ENCODE measurements around the gene USP20. TPM values are rescaled to one million over a fixed set of nuclear protein-coding genes. Genes with fewer than 3 reads are reported as not detected.

USP20 gene
- total RNA-seq, 1 experiment from 2014 or later = 16.8 TPM

- H3K27ac ChIP-seq (ENCODE audit: low read depth, low read length) = no peak overlapping the region
- ATAC-seq (no peak), DNase-seq (ENCODE audit: low read depth, low spot score) (no peak)
- H3K9ac ChIP-seq (ENCODE audit: low read length) = no peak overlapping the region
- no peak overlapping the region for H3K4me3 ChIP-seq (replicated peaks in 1 of 2; ENCODE audit: low read depth in 1 of 2, low read length in 2 of 2)
- H3K9me2 ChIP-seq (ENCODE audit: insufficient read depth) = no peaks in the 10 kb centered on the region
- no TSS peak for BruUV-seq (replicated peaks)
- no peaks in the 10 kb centered on the region for H3K79me2 ChIP-seq (ENCODE audit: insufficient read depth, low read length)
- intact Hi-C loops (cut with micrococcal nuclease) = no loop called here
- H2AFZ ChIP-seq (ENCODE audit: low read depth, low read length, poor library complexity, severe bottlenecking) = no peak overlapping the region
- ChIA-PET POLR2A (no interaction called here), RAD21 (ENCODE audit: low non-redundant PET in 1 of 2, low total read pairs in 2 of 2, uncharacterized antibody in 2 of 2, unreplicated experiment in 2 of 2) (no interaction called here), CTCF (no interaction called here)
- H3K4me2 ChIP-seq (ENCODE audit: low read length) = no peak overlapping the region
- H3K27me3 ChIP-seq (ENCODE audit: insufficient read depth, low read length) = no peaks in the 10 kb centered on the region
- H3K4me1 ChIP-seq (ENCODE audit: control insufficient read depth in 1 of 2, insufficient read depth in 2 of 2, low read length in 2 of 2) = peaks cover 11 to 16% of the 10 kb centered on the region in 2 experiments
- TF ChIP-seq RAD21 (IDR thresholded peaks at IDR 0.05; ENCODE audit: low read depth) = no peak
- no peak for TF ChIP-seq ZBTB33 (IDR thresholded peaks at IDR 0.05; ENCODE audit: extremely low read depth, insufficient replicate concordance, low read length)
- TF ChIP-seq ZNF274 (IDR thresholded peaks at IDR 0.05; ENCODE audit: low read depth, low read length) = no peak
- no peak for TF ChIP-seq EGR1 (IDR thresholded peaks at IDR 0.05; ENCODE audit: low read depth)
- no peak for TF ChIP-seq CEBPB (IDR thresholded peaks at IDR 0.05; ENCODE audit: low read depth)
- no peak for TF ChIP-seq CTCF (IDR thresholded peaks at IDR 0.05 in 2 of 3, conservative IDR thresholded peaks at IDR 0.05 in 1 of 3; ENCODE audit: borderline replicate concordance in 1 of 3, insufficient read depth in 1 of 3, low read depth in 2 of 3, low read length in 2 of 3)
- TF ChIP-seq EZH2 (IDR thresholded peaks at IDR 0.05) = no peak
- no peak for TF ChIP-seq ZFX (IDR thresholded peaks at IDR 0.05)
- no peak for TF ChIP-seq TCF7L2 (IDR thresholded peaks at IDR 0.05; ENCODE audit: borderline replicate concordance, extremely low read depth, insufficient read depth, insufficient read length)
- TF ChIP-seq CBX3 (IDR thresholded peaks at IDR 0.05; ENCODE audit: low read depth) = no peak
- TF ChIP-seq SIN3A (IDR thresholded peaks at IDR 0.05; ENCODE audit: low read depth) = no peak
- no peaks in the 10 kb centered on the region for H3K36me3 ChIP-seq (ENCODE audit: control insufficient read depth in 1 of 2, insufficient read depth in 2 of 2, low read length in 2 of 2)
- H3K9me3 ChIP-seq (ENCODE audit: control insufficient read depth in 1 of 2, insufficient read depth in 1 of 2, low read depth in 1 of 2, low read length in 2 of 2) = no peaks in the 10 kb centered on the region
- no peaks in the 10 kb centered on the region for H4K20me1 ChIP-seq (ENCODE audit: insufficient read depth)
Measured at GRCh38 chr9:129879991-129880653, 44.9 kb downstream of the USP20 start.

Measured in HCT116 (cell line).